Right hindlimb (tissue), 1 donor: Measurements from ENCODE around the gene AP1S2.
A peak's percentile ranks its signal among the peaks of the same experiment; 100 is the strongest.
"Not testable (repeated sequence)": the region's sequence is repeated elsewhere in the genome, so short reads cannot be mapped to it uniquely, and the experiment has no call there.

Experiments used
- DNase-seq: peaks from one replicate; pipeline ENCODE4 v3.0.0-alpha.2; 2018

Gene AP1S2

DNA sequence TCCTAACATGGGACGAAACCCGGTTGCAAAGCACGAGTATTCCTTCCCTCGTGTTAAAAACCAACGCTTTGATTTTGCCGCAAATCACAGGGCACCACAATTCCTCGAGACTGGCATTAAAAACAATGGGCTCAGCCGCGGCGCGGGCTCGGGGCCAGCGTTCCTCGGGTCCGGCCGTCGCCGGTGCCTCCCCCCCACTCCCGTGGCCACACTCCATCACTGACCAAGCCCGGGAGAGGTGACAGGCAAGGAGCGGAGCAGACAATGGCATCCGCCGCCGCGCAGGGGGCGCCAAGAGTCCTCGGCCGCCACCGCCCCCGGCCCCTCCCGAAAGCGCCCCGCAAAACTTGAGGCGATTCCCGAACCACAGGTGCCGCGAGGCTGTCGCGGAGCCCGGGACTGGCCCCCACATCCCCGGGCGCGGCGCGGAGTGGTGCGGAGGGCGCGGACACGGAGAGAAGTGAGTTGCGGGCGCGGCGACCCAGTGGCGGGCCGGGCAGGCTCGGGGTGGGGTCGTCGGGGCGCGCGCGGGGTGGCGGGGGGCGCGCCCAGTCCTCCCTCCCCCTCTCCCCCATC lies 445 bp downstream of the AP1S2 start:
- peak; percentile 50 for DNase-seq

DNA sequence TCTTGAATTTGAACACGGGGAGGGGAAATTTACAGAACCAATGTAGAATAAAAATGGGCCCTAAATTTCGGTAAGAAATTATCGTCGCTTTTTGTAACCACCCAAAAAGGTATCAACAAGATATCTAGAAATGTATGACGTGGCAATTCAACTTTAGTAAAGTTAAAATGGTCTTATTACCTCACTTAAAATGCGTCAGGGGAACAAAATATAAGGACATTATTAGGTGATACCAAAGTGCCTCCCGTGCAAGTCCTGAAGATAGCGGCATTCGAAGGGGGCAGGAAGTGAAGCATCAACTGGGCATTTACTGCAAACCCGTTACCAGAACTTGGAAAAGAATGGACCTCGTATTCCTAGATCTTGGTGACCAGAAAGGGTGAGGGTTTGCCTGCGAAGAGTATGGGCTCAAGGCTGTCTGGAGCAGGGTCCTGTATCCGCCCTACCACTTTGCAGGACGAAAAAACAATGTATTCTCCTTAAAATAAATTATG lies 980 bp downstream of the AP1S2 start:
- no peak for DNase-seq

DNA sequence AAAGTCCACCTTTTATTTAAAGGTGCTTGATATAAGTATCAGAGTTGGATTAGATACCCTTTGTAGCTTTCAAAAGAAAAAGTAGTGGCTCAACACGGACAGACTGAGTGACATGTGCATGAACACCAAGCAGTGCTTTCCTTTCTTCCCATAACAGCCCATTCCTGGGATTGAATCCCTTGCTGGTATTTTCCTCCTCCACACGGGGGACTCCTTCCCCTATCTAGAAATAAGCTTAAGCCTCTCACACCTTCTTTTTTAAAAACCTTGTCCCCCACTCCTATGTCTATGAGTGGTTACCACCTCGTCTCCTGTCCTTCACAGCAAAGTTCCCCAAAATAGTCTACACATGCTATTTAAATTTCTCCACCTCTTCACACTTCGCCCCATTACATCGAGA lies 5.1 kb downstream of the AP1S2 start:
- DNase-seq, result no peak

DNA sequence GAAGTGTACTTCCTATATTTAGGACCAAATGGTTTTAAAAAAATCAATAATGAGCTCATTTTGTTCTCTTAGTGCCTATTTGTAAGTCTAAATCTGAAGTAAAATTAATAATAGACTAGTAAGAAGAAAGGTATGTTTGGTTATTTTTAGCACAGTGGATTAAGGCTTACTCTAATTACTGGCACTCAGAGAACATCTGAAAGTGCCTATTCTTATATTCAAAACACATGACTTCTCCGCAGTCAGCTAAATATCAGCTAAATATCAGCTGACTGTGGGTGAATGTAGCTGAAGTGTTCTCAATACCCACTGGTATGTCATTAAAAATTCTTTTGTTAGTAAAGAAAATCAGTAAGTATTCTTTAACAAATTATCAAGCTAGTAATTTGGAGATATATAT lies 6.0 kb downstream of the AP1S2 start:
- DNase-seq, result no peak

DNA sequence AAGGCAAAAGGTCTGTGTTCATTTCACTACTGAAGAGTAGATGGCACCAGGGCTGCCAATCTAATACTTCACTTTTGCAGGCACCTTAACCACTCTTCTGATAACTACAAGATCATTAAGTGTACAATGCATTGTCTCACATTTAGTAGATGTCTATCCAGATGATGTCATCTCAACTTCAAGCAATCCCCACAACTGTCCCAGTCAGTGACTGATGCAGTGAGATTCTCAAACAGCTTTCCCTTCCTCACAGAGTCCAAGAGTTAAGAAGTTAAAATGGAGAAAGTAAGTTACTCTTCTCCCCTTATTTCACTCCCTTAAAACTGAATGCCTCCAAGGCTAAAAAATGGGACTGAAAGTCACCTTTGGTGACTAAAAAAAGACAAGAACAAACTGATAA lies 10.7 kb downstream of the AP1S2 start:
- no peak for DNase-seq

DNA sequence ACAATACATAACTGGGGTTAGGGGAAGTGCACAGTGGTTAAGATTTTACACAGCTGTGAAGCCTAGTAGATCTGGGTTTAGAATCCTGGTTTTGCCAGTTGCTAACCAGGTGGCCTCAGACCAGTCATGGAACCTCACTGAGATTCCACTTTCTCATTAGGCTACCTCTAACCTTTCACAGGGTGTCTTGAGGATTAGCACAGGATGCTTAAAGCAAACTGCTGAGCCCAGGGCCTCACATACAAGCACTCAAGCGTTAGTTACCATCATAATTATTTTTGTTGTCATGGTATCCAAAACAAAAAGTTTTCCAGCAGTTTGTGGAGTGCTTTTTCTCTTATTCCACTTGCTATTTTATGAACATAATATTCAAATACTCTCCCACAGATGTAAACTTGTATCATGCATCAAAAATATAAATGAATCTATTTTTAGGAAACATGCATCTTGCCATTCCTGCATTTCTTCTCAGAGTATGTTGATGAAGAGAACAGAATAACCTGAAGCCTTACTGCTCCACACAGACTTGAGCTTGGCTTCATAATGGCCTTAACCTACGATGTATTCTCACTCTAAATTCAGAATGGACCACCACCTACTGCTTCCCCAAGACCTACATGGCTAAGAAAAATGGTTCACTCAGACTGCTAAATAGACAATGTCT lies 12.6 kb downstream of the AP1S2 start:
- no peak for DNase-seq

DNA sequence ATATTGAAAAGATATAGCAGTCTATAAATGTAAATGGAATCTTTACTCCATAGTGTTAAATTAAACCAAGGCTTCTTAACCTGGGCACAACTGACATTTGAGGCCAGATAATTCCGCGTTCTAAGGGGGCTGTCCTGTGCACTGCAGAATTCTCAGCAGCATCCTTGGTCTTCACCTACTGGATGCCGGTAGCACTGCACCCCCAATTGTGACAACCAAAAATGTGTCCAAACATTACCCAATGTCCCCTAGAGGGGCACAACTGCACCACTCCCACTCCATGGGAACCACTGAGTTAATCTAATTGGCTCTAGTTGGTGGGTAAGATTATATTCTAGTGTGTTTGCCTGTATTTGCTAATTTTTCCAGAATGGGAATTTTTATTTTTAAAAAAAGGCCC lies 16.6 kb downstream of the AP1S2 start:
- DNase-seq, result no peak

DNA sequence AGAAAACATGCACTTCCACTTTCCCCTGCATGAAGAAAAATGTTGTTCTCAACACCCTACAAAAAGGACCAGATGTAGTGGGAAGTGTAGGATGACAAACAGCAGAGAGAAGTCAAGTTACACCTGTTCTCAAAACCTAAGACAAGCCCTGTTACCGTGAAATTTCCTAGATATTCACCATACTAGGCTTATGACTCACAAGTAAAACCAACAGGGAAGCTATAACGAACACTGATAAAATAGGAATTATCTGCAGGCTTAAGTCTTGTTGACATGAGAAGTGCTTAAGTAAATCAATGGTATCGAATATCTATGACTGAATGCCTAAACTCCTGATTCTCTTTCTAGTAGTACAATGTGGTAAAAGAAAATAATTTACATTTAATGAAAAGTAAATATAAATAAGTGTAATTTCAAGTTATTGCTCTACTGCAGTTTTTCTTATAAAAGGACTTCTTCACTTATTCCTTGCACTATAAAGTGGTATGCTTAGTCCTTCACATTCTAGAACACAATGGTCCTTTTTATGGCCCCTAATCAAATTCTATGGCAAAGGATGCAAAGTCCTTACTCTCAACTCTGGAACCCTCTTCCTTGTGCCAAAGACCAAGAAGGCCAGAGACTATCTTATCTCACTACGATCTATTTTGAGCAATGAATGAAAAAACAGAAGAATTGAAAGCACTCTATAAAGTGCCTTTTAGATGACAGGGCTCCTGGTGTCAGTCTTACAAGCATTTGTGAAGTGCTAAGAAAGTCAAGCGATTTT lies 19.6 kb downstream of the AP1S2 start:
- DNase-seq, result no peak

DNA sequence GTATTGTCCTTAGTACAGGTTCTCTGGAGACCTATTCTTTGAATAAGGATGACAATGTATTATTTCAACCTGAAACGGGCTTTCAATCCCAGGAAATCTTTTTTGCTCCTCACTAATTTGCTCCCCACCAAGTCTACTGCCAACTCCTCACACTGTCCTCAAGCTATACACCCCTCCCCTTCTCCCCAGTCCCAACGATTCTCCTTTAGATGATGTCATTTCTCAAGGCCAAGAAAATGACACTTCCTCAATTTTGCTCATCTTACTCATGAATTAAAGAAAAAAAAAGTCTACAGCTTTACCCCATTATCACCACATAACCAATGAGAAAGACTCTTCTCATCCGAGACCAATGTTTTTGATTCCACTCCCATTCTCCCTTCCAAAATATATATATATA lies 20.6 kb downstream of the AP1S2 start:
- no peak for DNase-seq

DNA sequence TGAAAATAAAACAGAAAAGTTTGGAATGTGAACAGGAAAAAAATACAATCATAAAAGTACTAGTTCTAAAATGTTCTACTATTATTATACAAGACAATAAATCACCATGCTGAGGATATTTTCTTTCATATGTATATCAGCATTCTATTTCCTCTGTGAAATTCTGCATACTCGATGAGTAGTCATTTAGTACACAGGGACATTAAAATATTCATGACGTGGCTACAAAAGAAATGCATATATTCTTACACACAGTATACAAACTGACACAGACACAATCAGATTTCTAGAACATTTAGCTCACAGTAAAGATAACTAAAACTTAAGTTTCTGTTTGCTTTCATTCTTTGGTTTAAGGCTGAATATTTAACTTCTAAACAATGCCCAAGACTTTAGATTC lies 23.3 kb downstream of the AP1S2 start:
- DNase-seq, result not testable (repeated sequence)

DNA sequence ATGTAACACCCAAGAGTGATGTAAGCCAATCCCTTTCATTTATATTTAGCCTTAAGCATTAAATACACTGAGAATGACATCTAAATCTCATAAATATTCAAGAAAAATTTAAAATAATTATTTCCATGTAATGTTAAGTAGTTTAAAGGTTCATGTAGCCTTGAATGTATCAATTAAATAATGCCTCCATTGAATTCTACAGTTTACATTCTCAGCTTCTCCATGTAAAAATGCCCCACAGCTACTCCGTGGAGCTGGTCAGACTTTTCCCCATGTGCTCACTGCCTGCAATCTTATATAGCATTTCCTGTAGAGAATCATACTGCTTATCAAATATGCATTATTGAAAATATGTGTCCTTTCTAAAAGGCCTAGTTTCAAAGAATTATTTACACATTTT lies 25.4 kb downstream of the AP1S2 start:
- DNase-seq, result no peak

DNA sequence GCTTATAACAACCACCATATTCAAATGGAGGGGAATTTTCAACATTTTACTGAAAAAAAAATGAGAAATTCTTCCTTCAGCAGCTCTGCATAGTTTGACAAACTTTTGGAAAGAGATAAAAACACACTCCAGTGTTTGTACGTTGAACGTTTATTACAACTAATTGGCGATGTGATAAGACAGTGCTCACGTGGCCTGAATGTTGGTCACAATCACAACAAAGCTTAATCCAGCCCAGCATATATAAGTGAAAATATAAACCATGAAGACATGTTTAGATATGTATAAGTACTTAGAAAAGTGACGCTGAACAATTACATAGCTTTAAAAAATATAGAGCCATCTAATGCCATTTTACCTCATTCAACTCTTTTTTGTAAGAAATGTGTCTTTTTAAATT lies 28.7 kb downstream of the AP1S2 start:
- DNase-seq, result no peak

DNA sequence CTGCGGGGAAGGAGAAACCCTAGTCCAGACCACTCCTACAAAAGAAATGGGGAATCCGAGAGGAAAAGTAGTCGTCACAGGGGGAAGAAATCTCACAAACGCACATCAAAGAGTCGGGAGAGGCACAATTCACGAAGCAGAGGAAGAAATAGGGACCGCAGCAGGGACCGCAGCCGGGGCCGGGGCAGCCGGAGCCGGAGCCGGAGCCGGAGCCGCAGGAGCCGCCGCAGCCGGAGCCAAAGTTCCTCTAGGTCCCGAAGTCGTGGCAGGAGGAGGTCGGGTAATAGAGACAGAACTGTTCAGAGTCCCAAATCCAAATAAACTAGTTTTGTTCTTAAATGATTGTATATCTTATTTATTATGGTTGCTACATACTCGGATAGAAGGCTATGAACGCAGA lies 31.7 kb downstream of the AP1S2 start:
- no peak for DNase-seq

DNA sequence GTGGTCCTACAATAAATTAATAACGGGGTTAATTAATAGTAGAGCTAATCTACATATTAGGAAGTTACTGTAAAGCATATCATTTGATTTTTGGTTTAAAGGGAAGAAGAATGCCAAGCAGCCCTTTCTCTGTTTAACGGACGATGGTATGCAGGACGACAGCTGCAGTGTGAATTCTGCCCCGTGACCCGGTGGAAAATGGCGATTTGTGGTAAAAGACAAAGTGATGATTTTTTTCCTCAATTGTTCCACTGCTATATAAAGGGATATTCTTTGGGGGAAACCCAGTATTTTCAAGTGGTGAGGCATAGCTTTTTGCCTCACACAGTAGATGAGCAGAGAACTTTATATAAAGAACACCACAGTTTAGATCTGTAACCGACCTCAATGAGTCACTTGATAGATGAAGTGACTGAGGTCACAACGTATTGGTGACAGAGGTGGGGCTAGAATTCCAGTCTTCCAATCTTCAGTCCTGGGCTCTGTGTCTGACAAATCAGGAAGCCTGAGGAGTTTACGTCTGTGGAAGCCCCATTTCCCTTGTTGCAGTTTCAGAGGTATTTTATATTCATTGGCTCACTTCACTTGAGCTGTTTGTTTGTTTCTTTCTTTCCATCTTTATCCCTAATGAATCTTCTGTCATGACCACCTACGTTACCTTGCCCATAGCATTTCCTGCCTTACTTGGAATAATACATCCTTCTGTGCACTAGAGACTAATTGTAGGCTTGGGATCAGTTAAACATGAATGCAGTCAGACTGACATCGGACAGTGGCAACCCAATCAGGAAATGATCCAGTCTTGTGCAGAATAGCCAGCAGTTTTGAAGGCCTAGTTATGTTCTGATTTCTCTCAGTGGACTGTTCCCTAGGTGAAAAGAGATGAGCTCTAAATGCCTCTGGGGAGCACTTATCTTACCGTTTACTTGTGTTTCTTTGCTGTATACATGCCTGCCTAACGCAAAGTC lies 34.2 kb downstream of the AP1S2 start:
- no peak for DNase-seq

DNA sequence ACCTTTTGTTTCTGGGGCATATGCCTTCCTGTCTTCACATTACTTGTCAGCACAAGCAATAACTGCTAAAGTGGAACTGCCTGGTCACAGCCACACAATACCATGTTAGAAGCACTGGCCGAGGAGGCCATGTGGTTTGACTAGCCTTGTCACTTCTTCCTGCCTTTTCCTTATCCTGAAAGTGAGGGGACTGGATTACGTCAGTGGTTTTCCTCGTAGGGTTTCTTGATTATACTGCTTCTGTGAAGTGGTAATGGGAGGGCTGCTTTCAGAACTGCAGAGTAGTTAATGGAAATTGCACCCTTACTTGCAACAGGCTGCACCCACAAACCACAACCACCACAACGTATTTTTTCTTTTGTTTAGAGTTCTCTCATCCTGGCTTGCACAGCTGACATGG lies 37.7 kb downstream of the AP1S2 start:
- peak; percentile 18 for DNase-seq

DNA sequence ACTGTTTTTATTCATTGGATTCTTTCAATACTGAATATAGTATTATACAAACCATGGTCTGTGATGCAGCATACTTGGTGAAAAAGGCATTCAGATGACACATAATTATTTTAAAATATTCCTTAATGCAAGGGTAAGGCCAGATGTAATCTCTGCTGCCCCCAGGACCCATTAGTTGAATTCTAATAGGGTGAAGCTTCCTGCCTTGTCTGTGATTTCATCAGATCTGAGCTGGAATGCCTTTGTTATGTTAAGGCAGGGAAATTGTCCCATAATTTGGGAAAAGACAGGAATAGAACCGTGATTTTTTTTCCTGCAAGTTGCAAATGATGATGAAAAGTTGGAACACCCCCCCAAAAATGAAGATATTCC lies 38.2 kb downstream of the AP1S2 start:
- no peak for DNase-seq

DNA sequence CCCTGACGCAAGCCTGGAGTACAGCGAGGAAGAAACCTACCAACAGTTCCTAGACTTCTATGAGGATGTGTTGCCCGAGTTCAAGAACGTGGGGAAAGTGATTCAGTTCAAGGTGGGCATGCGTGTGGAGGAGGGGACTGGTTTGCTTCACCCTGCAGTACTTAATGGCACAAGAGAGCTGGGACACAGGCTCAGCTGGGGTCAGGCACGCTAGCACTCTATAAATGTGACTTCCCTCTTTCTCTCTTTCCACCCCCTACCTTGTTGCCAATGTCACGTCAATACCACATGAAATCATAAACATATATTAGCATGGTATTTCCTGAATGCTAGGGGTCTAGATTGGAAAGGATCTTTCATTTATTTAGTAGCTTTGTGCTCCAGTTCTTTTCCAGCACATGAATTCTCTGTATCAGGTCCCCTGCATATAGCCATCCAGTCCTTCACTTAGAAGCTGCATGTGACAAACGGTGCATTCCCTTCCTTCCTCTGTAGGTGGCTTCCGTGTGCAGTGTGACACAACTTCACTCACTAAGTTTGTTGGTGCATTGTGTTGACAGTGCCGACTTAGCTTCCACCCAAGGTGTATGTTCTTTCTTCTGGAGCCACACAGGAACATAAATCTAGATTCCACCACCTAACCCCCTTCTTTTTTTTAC lies 38.7 kb downstream of the AP1S2 start:
- DNase-seq, result no peak

DNA sequence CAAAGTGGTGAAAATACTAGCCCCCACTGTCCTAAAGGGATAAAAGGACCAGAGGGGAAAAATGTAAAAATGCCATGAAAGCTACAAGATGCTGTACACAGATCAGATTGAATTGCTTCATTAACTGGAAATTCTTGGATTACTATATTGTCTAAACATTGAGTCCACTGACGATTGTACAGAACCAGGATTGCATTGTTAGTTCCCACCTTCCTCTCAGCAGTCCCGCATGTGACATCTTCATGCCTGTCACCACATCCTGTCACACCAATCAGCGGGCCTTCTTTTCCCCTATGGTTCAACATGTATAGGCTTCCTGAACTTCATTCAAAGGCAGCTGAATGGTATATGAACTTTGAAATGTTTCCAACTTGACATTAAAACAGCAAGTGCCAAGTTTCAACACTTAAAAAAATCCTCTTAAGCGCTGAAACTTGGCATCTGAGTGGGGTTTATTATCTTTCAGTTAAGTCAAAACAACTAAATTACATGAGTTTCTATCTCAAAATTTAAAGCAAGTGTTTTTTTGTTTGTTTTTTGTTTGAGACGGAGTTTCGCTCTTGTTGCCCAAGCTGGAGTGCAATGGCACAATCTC lies 39.7 kb downstream of the AP1S2 start:
- no peak for DNase-seq

DNA sequence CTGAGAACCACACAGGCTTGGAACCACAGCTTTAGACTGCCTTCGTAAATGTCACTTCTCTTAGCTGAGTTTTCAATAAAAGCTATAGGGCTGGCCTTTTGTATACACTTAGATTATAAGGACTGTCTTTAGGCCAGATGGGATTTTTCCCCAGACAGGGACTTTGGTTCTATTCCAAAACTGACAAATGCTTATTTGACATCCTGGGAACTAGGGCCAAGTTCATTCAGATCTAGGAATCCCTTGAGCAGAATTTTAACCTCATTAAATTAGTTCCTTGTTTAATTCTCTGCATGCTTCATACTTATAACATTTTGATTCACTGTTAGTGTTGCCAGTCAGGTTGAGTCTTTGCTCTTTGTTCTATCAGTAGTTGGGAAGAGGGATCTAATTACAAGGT lies 41.2 kb downstream of the AP1S2 start:
- no peak for DNase-seq

DNA sequence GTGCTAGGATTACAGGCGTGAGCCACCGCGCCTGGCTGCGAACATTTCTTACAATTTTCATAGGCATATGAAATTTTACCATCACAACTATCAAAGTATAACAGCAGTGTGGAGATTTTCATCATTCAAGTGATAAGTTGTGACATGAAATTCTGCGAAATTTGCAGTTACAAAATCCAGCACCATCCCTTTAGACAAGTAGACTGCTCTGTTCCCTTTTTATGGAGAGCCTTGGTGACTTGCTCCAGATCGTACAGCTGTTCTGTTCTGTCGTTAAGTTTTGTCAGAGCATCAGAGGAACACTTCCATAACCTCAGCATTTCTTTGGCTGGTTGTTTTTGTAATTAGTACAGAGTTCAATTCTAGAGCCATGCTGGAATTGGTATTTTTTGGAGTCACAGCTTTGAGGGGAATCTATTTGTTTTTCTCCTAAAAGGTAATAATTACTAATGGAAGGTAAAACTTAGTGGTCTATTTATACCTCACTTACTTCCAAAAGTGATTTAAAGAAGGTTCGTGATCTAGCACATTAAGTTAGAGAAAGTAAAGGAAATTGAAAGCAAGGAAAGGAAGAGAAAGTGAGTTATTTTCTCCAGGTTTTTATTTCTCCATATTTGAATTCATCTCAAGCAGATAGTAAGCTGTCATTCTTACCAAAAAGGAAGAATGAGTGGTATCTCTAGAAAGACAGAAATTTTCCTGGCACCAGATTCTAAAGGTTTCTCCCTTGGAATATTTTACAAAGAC lies 42.2 kb downstream of the AP1S2 start:
- no peak for DNase-seq

DNA sequence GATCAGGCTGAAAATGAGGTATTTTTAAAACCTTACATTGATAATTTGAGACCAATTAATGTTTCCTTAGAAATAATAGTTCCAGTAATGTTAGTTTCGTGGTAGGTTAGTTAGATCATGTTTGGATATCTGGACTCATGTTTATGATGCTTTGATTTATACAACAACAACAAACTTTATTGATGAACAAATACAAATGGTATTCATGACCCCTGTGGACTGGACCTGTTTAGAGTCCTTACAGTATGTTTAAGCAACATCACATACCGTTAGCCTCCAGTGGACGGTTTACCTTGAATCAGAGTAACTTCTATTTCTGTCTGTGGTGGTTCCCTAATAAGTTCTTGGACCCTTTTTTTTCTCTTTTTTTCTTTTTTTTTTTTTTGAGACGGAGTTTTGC lies 46.4 kb downstream of the AP1S2 start:
- no peak for DNase-seq
